ENCODE results near the gene COG2. TPM values are rescaled to one million over a fixed set of nuclear protein-coding genes. Genes with fewer than 3 reads are reported as not detected.

COG2 gene
- total and polyA plus RNA-seq, 2 of the 8 experiments (the other 6 are each of a cell fraction or from before 2014, with no cell fraction given) = 10.3 to 36.7 TPM

DNA sequence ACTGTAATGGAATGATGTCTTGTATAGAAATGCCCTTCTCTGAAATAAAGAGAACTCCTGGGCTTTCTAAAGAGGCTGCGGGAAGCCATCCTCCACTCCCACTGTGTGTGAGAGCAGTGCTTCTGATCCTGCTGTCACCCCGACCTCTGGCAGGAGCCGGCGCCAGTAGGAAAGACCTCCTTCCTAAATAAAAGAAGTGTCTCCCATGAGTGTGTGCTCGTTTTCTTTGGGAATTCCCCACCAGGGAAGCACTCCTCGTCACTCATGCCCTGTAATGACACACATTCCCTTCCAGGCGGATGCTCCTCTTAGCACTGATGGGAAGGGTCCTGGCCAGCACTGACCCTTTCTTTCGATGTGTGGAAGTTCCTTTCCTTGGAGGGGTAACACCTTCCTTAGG, 51.5 kb downstream of the COG2 start:
- Histone ChIP-seq H2BK120ac (replicated peaks; ENCODE audit: low read depth, low read length) (no peak overlapping the region), H3K27me3 (replicated peaks in 1 of 4; ENCODE audit: control insufficient read depth in 3 of 4, extremely low read depth in 1 of 4, insufficient read depth in 3 of 4, low read length in 3 of 4) (no peaks in the 10 kb centered on the region), H2BK20ac (ENCODE audit: low read length) (no peak overlapping the region), H3K36me3 (ENCODE audit: control insufficient read depth in 2 of 4, insufficient read depth in 4 of 4, low read length in 3 of 4) (peaks cover 9 to 44% (median 24%) of the 10 kb centered on the region in 4 experiments; a peak in 7 of 8 replicates), H3K27ac (ENCODE audit: low read depth, low read length) (no peak overlapping the region), H3K4me1 (replicated peaks in 1 of 4; ENCODE audit: control insufficient read depth in 3 of 4, insufficient read depth in 4 of 4, low read length in 3 of 4) (peaks cover 0 to 8% (median 1%) of the 10 kb centered on the region in 4 experiments; a peak in 1 of 7 replicates), H2BK5ac (ENCODE audit: low read depth, low read length) (no peak overlapping the region), H3K9ac (replicated peaks in 1 of 4; ENCODE audit: extremely low read depth in 1 of 4, low read depth in 3 of 4, low read length in 3 of 4) (no peak overlapping the region), H3K18ac (ENCODE audit: extremely low read depth, low read length) (no peak overlapping the region), H4K5ac (ENCODE audit: insufficient read length, low read depth, low read length) (no peak overlapping the region), H3K4me2 (ENCODE audit: insufficient read depth in 1 of 2, low read depth in 2 of 2, low read length in 2 of 2) (no peak overlapping the region), H3K14ac (ENCODE audit: insufficient read length) (no peak overlapping the region), H2BK15ac (ENCODE audit: low read length) (no peak overlapping the region), H3K79me1 (ENCODE audit: low read depth, low read length) (no peaks in the 10 kb centered on the region), H2AFZ (ENCODE audit: low read length) (no peak overlapping the region), H3K56ac (replicated peaks; ENCODE audit: insufficient read length, low read depth, low read length) (no peak overlapping the region), H2BK12ac (ENCODE audit: low read depth, low read length) (no peak overlapping the region), H4K8ac (ENCODE audit: extremely low read depth, insufficient read depth, low read length) (no peak overlapping the region), H3K9me3 (ENCODE audit: insufficient read depth in 2 of 2, low read depth in 1 of 2, low read length in 1 of 2) (no peaks in the 10 kb centered on the region), H2AK5ac (ENCODE audit: low read depth, low read length) (no peak overlapping the region), H3K4me3 (ENCODE audit: extremely low read depth in 1 of 4, insufficient read depth in 2 of 4, low read depth in 3 of 4, low read length in 4 of 4) (no peak overlapping the region), H3K79me2 (ENCODE audit: control insufficient read depth in 1 of 2, insufficient read depth in 2 of 2, low read length in 2 of 2) (no peaks in the 10 kb centered on the region), H4K20me1 (replicated peaks in 1 of 2; ENCODE audit: control insufficient read depth in 1 of 2, insufficient read depth in 2 of 2, low read length in 2 of 2) (no peaks in the 10 kb centered on the region), H3K23ac (ENCODE audit: insufficient read length) (no peak overlapping the region), H3K23me2 (ENCODE audit: low read depth, low read length) (no peaks in the 10 kb centered on the region), H4K91ac (replicated peaks; ENCODE audit: insufficient read length, low read length) (no peak overlapping the region), H3K4ac (replicated peaks; ENCODE audit: insufficient read length, low read depth, low read length) (no peak overlapping the region)
- FAIRE-seq (no peak), DNase-seq (ENCODE audit: low read depth in 1 of 2, low spot score in 2 of 2) (no peak)
- WGBS, 2 experiments (ENCODE audit: extremely low coverage in 1 of 2, insufficient coverage in 1 of 2, insufficient read length in 1 of 2, insufficient replicate concordance in 2 of 2, low coverage in 1 of 2, low lambda C conversion rate in 2 of 2, missing lambda C conversion rate in 1 of 2) = 92% methylated on average over 8 of the region's 8 CpGs; no CpG with 5 or more reads in 1 of the 2 experiments
- TF ChIP-seq JUN (IDR thresholded peaks at IDR 0.05; ENCODE audit: low read depth, low read length) (no peak), SP2 (IDR thresholded peaks at IDR 0.05; ENCODE audit: low read length) (no peak), YY1 (IDR thresholded peaks at IDR 0.05; ENCODE audit: low read depth, low read length) (no peak), SP4 (IDR thresholded peaks at IDR 0.05; ENCODE audit: low read length) (no peak), RNF2 (IDR thresholded peaks at IDR 0.05; ENCODE audit: borderline replicate concordance, low read depth, low read length, missing control alignments, poor library complexity, severe bottlenecking) (no peak), CHD2 (IDR thresholded peaks at IDR 0.05; ENCODE audit: low read length) (no peak), SP1 (IDR thresholded peaks at IDR 0.05; ENCODE audit: low read depth, low read length) (no peak), SIN3A (conservative IDR thresholded peaks at IDR 0.05 in 1 of 2, IDR thresholded peaks at IDR 0.05 in 1 of 2; ENCODE audit: low read depth in 1 of 2, low read length in 2 of 2) (no peak), CREB1 (IDR thresholded peaks at IDR 0.05) (no peak)
- TF ChIP-seq, protein P1, sequence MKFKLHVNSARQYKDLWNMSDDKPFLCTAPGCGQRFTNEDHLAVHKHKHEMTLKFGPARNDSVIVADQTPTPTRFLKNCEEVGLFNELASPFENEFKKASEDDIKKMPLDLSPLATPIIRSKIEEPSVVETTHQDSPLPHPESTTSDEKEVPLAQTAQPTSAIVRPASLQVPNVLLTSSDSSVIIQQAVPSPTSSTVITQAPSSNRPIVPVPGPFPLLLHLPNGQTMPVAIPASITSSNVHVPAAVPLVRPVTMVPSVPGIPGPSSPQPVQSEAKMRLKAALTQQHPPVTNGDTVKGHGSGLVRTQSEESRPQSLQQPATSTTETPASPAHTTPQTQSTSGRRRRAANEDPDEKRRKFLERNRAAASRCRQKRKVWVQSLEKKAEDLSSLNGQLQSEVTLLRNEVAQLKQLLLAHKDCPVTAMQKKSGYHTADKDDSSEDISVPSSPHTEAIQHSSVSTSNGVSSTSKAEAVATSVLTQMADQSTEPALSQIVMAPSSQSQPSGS (IDR thresholded peaks at IDR 0.05; ENCODE audit: low read length) = no peak
- POLR2A ChIA-PET (ENCODE audit: partially characterized antibody) = no interaction called here
- CTCF ChIA-PET (ENCODE audit: partially characterized antibody) = interaction anchor here (1.1 to 1.3 kb wide), 2 partner anchors 29 to 51 kb away, joined by 3 read pairs; no protein-coding TSS in a partner anchor

All from H1 (cell line).